Transverse colon (tissue), 3 donors: ENCODE measurements around the gene ELAVL4.

Experiments
- CTCF ChIP-seq, 5 experiments: fragments of 200-600 bp in 3 of 5; fragments of 450-650 bp in 2 of 5; sonication (generic) in 3 of 5; IDR thresholded peaks; 1 replicate in 2 of 5; 2 replicates in 3 of 5; pipeline ENCODE4 v1.5.1; 2016 to 2017; ENCODE audit warnings: antibody characterized with exemption in 5 of 5, inconsistent platforms in 3 of 5, mild to moderate bottlenecking in 2 of 5, moderate library complexity in 1 of 5
- POLR2A ChIP-seq: fragments of 450-650 bp; IDR thresholded peaks from one replicate; pipeline ENCODE4 v1.6.1; 2016; ENCODE audit warnings: antibody characterized with exemption, mild to moderate bottlenecking, moderate library complexity

- TF ChIP-seq CTCF (IDR thresholded peaks at IDR 0.05) (no peak), POLR2A (no peak)
Observed at GRCh38 chr1:50209749-50210148, 101.0 kb downstream of the ELAVL4 start.
